Right renal pelvis (tissue), 4 donors: ENCODE results near the gene SESN1. TPM values are rescaled to one million over a fixed set of nuclear protein-coding genes. Genes with fewer than 3 reads are reported as not detected.
A peak's percentile ranks its signal among the peaks of the same experiment; 100 is the strongest.

Experiments used
- DNase-seq, 4 donors: peaks; one replicate each; pipeline ENCODE4 v3.0.0-alpha.2; 2013; ENCODE audit warnings: low read depth in 4 of 4, low spot score in 3 of 4, missing footprints in 1 of 4
- polyA plus RNA-seq, 4 donors: library from polyadenylated mRNA; unstranded; fragments of 120-200 nt; gene quantifications; one replicate each; pipeline ENCODE4 v1.2.1, GENCODE V29; 2013; ENCODE audit not compliant: insufficient read length in 4 of 4

SESN1 gene
- polyA plus RNA-seq, 4 donors, result 23.3 to 30.6 (median 26.3) TPM

DNA sequence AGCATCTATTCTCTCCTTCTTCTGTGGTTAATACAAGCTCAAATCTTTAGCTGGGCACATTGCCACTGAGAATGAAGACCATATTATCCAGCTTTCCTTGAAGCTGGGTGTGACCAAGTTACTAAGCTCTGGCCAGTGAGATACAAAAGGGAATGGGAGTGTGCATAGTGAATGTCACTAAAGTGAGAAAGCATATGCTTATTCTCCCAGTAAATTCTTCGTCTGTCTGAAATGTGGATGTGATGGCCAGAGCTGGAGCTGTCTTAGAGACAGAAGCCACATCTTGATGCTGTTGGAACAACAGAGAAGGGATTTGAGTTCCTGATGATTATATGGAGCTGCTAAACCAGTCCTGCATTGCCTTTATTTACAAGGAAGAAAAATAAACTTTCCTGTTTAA lies 60.1 kb downstream of the SESN1 start:
- no peak for DNase-seq

DNA sequence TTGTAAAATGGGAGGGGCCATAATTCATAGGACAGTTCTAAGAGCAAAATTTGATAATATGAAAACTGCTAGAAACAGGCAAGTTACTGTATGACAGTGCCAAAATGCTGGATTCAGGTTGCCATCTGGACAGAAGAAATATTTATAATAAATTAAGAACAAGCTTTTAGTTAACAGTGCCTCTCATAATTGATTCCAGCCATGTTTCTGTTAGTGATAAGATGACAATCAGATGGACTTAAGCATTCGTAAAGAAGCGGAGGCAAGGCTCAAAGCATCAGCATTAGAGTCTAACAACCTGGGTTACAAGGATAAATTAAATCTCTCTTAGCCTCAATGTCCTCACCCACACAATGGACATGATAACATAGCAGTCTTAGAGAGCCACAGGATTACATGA lies 61.0 kb downstream of the SESN1 start:
- no peak for DNase-seq

DNA sequence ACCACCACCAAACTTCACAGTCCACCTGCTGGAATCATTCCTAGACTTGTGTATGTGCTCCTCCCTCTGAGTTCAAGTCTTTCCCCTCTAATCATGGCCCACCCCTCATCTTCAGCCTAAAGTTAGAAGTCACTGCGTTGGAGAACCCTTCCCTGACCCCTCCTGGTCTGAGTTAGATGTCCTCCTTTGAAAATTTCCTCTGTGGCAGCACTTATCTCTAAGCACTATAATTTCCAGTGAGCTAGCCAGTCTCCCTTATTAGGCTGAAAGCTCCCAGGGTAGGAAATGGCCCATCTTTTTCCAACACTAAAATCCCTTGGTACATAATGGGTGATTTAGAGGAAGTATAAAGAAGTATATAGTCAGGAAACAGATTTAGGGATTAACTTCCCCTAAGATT lies 63.2 kb downstream of the SESN1 start:
- DNase-seq, result no peak

DNA sequence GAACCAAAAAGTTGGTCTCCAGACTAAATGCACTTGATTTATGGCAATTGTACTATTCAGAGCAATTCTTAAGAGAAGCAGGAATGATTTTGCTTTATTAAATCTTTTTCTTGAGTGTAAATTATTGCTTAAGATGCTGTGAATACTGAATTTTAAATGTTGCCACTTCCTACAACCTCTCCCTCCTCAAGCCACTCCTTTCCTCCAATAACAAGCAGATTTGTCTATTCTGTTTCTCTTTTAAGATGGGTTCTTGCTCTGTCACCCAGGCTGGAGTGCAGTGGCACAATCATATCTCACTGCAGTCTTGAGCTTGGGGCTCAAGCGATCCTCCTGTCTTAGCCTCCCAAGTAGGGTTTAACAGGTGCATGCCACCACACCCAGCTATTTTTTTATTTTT lies 65.3 kb downstream of the SESN1 start:
- no peak for DNase-seq

DNA sequence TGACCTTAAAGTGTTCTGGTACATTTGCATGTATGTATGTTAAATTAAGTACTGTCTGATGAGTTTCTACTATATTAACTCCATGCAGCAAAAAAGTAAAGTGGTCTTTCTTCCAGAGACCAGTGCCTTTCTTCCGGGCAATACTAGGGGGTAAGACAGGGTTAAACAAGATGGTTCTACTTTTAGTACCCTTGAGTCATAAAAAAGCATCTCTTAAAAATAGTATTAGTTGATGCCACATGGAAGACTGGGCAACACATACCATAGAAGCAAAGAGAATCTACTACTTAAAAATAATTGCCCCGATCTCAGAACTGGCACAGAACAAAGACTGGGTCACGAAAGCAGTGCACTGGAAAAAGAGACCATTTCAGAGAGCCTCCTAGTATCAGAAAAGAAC lies 66.2 kb downstream of the SESN1 start:
- no peak for DNase-seq

DNA sequence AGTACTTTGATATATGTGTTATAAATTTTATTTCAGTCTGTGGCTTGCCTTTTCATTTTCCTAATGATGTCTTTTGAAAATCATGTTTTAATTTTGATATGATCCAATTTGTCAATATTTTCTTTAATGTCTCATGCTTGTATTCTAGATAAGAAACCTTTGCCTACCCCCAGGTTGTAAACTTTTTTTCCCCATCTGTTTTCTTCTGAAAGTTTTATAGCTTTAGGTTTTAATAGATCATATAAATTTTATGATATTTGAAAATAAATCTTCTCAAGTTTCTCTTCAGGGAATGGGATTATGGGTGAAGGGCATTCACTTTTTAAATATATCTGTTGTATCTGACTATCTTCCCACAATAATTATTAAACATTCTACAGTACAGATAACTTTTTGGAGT lies 66.7 kb downstream of the SESN1 start:
- DNase-seq, result no peak

DNA sequence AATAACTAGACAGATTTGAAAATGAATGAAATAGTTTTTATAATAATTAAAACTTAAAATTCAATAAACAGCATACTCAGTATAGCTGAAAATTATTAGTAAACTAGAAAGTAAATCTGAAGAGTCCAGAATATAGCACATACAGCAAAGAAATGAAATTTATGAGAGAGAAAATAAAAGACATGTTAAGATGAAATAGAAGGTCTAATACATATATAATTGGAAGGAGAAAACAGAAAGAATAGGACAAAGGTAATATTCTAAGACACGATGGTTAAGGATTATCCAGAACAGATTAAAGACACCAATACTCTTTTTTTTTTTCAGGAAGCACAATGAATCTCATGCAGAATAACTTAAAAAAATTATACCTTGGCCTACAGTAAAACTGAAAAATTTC lies 69.0 kb downstream of the SESN1 start:
- no peak for DNase-seq

DNA sequence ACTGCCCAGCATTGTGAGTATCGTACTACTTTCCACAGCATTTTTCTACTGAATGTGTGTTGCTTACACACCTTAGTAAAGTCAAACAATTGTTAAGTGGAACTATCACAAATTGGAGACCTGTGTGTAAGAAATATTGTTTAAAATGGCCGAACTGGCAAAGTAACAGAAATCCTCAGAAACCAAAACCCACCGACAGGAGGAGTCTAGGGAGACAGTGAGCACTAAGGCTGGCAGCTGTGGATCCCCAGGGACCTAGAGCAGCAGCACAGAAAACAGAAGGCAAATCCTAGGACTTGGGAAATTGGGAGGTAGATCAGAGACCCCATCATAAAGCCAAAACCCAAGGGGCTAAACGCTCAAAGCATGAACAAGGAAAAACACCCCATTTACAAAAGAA lies 69.9 kb downstream of the SESN1 start:
- DNase-seq, result no peak

DNA sequence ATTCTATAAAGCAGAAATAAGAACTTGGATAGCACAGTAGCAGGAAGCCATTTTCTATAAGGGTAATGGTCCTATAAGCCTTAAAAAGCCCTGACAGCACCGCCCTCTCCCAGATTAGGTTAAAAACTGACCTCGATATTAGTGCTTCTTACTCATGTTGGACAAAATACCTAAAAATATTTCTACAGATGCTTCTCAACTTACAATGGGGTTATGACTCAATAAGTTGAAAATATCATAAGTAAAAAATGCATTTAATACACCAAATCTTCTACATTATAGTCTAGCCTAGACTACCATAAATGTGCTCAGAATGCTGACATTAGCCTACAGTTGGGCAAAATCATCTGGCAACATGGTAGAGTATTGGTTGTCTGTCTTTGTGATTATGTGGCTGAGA lies 70.3 kb downstream of the SESN1 start:
- DNase-seq, result no peak

DNA sequence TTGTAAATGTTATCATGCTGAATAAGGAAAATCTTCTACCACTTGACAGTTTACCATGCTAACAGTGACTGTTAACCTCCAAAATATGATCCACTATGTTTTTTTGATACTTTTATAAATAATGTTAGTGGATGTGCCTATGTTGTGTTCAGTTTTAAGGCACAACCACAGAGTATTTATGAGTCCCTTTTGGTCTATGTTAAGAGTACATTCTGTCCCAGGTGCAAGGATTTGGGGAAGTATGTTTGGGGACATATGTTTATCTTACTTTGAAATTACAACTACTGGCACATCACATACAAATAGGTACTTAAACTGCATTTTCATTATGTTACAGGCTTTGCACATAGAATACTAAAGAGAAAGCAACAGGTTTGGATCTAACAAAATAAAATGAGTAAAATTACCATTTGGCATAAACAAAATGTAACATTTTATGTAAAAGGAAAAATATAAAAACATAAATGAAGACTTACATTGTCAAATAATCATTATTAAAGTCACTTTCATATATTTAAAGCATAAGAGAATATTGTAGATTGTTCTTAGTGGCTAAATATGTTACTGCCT lies 71.2 kb downstream of the SESN1 start:
- no peak for DNase-seq

DNA sequence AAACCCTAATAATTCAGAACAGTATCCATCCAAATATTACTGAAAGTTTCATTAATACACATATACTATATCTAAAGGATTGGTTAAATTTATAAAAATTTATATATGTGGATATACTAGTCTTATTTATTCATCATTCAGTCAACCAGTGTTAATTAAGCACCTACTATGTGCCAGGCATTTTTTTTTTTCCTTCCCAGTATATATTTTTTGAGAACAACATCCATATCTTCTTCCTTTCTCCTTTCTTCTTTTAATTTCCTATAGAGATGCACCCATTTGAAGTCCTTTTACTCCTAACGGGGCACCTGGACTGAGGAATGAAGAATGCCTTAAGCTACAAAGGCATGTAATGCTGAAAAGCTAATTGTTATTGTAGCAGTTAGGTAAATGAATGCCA lies 72.8 kb downstream of the SESN1 start:
- no peak for DNase-seq

DNA sequence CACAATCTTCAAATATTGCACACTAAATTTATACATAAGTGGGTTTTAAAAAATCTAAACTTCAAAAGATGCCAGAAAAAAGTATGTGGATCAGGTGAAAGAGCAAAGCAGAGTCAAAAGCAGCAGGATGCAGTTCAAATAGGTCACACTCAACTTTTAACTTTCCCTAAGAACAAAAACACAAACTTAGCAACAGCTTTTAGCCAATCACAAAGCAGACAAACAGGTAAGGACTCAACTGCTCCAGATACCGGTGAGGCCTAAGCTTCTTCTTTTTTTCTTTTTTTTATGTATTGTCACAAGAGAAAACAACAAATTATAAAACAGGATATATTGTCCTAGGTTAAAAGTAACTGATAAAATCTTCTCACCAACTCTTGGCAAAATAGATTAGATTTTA lies 74.7 kb downstream of the SESN1 start:
- DNase-seq, result no peak

DNA sequence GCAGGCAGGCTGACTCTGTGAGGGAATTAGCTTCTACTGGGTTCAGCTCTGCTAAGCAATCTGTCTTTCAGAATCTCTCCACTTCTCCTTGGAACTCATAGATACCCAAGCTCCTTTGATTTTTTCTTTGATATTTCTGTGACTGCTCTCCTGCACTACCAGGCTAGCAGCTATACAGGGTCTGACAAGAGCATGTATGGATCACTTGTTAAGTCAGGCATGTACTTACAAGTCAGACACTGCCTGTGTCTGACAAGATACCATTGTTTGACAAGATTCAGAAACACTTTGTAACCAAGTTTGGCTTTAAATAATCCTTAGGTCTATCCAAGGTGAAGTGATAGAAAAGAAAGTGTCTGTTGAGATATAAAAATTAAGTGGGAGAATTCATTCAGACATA lies 79.5 kb downstream of the SESN1 start:
- DNase-seq, result no peak

DNA sequence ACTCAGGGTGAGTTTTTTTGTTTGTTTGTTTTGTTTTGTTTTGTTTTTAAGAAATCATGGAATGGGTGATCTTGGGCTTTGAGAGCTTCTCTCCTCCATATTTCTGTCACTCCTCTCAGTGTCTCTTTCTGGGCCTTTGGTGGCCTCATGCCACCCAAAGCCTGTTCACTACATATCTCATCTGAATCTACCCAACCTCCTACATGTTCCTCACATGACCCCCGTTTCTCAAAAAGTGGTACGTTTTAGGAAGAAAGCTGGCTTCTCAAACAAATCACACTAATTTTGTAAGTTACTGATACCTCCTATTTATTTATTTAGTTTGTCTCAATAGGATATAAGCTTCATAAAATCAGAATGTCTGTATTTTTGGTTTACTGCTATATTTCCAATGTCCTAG lies 80.0 kb downstream of the SESN1 start:
- DNase-seq, result no peak

DNA sequence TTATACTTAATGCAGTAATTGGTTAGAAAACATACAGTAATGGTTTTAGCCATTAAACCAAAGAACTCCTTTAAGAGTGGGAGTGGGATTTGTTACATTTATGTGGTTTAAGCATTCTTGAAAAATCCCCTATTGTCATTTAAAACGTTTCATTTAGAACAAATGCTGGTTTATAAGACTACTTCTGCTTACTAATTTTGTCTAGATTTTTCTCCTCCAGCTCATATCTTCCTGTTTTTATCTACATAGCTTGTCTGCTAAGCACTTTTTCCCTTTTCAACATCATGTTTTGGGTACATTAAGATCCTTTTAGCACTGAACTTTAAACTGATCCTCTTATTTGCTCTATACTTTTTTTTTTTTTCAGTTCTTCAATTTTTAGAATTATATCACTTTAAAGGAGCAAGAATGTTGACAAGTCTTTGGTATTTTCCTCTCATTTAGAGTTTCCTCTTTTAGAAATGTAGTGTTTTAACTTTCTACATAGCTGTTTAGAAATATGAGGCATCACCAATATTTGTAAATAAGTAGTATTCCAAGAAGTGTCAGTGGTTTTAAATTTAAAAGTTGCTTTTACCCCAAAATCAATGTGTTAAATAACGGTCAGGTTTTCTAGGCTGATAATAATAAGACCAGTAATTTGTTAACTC lies 80.9 kb downstream of the SESN1 start:
- no peak for DNase-seq

DNA sequence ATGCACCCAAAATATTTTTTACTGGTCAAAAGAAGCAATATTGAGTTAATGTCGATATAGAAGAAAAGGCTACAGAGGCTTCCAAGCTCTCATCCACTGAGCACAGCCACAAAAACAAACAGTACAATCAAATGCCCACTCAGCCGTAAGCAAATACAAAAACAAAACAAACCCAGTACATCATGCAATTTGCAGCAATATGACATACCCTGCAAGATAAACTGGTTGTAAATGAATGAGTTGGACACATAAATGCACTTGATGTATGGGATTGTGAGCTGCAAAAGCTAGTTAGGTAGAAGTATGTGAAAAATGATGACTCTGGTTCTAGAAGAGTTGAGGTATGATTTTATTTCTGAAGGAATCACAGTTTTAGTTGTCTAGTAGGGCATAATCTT lies 83.9 kb downstream of the SESN1 start:
- DNase-seq, result no peak

DNA sequence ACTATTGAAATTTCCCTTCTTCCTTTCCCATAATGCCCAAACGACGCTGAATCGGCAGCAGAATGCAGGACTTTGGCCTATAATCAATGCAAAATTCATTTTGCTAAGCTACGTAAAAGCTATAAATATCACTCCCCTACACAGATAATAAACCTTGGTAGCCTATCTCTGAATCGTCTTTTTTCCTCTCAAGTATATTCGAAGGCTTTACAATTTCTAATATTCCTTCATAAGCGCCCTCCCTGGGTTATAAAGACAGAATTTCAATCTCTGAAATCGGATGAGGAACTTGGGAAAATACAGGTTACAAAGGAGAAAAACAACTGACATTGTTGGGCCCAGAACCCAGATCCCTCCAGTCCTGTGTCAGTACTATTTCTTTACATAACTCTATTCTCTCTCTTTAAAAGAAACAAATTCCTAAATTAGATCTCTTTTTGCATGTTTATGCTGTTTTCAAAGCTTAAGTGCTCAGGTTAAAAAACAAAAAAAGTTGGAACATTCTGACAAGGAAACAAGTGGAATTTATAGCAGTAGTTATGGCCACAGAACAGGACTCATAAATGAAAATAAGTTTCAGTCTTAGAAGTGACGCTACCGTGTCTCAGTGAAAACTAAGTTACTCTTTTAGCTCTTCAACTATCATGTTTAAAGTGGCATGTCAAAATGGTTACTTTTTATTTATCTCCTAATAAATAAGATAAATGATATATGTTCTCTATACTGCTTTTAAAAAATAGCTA lies 84.5 kb downstream of the SESN1 start:
- DNase-seq, result no peak

DNA sequence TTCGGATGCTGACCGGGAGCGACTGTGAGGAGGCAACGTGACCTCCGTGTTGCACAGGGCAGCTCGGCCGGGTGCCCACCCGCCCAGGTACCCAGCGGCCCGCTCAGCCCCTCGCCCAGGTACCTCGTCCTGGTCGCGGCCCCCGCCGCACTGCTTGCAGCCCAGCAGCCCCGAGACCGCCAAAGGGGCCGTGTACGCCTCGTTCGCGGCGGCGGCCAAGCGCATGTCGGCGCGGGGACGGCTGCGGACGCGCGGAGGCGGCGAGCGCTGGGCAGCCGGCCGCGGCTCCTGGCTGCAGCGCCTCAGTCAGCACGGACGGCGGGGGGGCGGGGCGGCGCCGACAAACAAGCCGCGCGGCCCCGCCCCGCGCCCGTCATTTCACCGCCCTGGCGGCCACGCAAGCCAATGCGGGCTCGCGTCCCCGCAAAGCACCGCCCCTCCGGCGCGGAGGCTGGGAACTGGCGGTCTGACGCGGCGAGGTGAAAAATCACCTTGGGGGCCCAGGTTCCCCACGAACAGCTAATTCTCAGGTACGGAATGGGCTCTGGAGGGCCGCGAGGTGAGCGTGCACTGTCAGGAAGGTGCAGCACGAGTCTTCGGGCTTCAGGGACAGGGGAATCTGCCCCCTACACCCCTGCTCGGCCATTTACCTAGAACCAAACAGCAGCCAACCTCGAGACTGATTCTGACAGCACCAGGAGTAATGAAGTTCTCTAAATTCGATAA lies 85.2 kb downstream of the SESN1 start:
- DNase-seq, result peak; percentile 83 to 85 (median 84)

DNA sequence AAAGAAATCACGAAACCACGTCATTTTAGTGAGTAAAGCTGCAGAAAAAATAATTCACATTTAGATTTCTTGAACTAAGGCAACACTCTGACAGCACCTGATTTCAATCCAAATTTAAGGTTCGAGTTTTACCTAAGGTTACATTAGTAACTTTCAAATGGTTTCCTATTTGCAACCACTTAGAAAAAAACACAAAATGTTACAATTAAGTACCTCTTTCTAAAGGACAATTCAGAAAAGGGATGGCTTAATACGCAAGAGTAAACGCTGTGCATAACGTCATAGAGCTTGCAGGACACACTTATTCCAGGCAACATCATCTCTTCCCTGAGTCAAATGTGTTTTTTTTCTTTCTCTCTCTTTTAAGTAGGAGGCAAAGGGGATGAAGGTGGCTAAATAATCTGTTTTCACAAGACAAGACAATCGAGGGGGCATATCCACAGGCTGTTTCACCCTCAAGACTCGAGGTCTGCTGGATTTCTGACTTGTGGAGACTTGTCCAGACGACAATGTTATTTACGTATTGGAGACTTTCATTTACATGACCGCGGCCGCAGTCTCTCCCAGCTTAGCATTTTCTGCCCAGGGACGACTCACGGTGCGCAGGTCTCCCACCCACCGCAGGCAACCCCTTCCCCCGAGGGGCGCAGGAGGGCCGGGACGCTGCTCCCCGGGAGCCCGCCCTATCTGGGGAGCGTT lies 86.0 kb downstream of the SESN1 start:
- peak; percentile 28 to 42 (median 39) for DNase-seq

DNA sequence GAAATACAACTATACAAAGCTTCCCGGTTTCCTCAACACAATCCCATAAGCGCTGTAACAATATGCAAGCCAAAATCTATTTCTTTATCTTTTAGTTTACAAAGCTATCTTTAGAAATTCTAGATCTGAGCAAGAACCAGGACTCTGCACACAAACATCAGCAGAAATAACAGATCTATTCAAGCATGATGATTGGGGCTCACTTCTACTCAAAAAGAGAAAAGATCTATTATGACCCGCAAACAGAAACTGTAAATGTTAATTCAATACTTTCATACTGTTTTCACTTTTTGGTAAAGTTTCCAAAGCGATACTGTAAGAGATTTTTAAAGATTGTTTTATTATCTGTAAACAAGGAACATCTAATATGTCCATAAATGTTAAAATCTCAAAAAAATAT lies 86.6 kb downstream of the SESN1 start:
- DNase-seq, result no peak

DNA sequence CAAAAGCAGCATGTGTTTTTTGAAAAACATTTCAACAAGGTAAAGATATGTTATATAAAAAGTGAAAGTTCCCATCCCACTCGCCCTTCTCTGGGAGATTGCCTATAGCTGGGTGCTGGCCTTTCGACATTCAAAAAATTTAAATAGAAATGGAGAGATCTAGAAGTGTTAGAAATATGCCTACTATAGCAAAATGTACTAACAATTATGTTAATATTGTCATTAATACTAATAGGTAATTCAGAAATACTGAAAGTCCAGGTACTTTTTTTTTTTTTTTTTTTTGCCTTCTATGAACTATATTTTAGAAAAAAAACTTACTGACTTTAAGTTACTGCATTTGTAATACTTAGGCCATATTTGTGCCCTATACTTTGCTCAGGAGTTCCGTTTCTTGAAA lies 87.1 kb downstream of the SESN1 start:
- DNase-seq, result no peak
